Memory B cell (primary cell): Measurements from ENCODE around the gene CETN2.
"Not testable (repeated sequence)": the region's sequence is repeated elsewhere in the genome, so short reads cannot be mapped to it uniquely, and the experiment has no call there.

Experiments
- ATAC-seq: fragments of 150-1000 bp; cut with Tn5 transposase; 2 replicates; pipeline ENCODE4 v1.10.0; 2021; ENCODE audit warnings: low read depth, mild to moderate bottlenecking, moderate library complexity
- DNase-seq, 2 donors: peaks; one replicate each; pipeline ENCODE4 v3.0.0; 2022; ENCODE audit warnings: low spot score in 2 of 2
- H3K27ac Mint-ChIP-seq: one replicate; pipeline ENCODE4 v1.8.0; 2022; ENCODE audit warnings: mild to moderate bottlenecking, moderate library complexity, mixed read lengths
- H3K27me3 Mint-ChIP-seq: one replicate; pipeline ENCODE4 v1.8.0; 2022; ENCODE audit warnings: mixed read lengths
- H3K36me3 Mint-ChIP-seq: one replicate; pipeline ENCODE4 v1.8.0; 2022; ENCODE audit warnings: mild to moderate bottlenecking, mixed read lengths
- H3K4me1 Mint-ChIP-seq: one replicate; pipeline ENCODE4 v1.8.0; 2022; ENCODE audit warnings: mixed read lengths
- H3K4me3 Mint-ChIP-seq: one replicate; pipeline ENCODE4 v1.8.0; 2022; ENCODE audit warnings: mild to moderate bottlenecking, moderate library complexity, mixed read lengths
- H3K9me3 Mint-ChIP-seq: one replicate; pipeline ENCODE4 v1.8.0; 2022; ENCODE audit warnings: mixed read lengths

Gene CETN2

DNA sequence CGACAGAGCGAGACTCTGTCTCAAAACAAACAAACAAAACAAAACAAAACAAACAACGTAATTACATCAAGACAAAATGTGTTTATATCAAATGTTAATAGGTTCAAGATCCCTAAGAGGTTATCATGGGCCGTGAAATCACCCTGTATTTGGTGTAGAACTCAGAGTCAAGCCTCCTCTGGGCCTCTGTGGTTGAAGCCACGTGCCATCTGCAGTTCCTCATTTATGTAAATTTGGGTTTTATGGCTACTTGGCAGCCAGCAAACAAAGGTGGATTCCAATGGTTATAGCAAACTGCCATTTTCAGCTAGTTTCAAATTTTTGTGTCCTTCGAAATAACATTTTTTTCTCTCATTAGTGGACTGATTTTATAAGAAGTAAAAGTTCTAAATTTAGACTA lies 16.7 kb upstream of the CETN2 start:
- ATAC-seq (peak; percentile 55), DNase-seq (no peak)
- no peaks in the 10 kb centered on the region for H3K9me3 Mint-ChIP-seq
- H3K36me3 Mint-ChIP-seq, result peaks cover 24% of the 10 kb centered on the region
- H3K4me1 Mint-ChIP-seq, result peaks cover 3% of the 10 kb centered on the region
- no peak overlapping the region for H3K27ac Mint-ChIP-seq
- H3K27me3 Mint-ChIP-seq, result no peaks in the 10 kb centered on the region
- no peak overlapping the region for H3K4me3 Mint-ChIP-seq

DNA sequence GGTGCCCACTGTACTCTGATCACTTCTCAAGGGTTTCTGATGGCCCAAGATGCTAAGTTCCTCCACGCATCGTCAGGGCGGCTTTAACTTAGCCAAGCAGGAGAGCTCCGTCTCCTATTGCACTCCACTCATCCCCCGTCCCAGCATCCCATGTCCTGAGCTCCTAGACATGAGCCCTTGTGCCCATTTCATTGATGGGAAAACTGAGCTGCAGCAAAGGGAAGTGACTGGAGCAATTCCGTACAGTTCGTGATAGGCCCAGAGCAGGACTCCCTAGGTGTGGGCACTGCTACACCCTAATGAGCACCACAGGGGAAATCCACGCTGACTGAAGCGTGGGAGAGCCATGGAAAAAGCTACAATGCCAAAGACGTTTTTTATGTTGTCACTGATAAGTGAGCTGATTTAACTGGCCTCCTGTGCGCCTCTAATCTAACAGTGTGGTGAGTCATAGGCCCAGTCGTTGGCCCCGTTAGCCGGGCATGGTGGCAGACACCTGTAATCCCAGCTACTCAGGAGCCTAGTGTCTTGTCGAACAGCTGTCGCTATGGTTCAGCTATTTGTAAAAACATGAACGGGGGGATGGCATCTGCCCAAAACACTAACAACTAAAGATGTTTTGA lies 15.2 kb upstream of the CETN2 start:
- DNase-seq, result no peak
- no peak overlapping the region for H3K27ac Mint-ChIP-seq
- peaks cover 3% of the 10 kb centered on the region for H3K4me1 Mint-ChIP-seq
- no peak for ATAC-seq
- no peaks in the 10 kb centered on the region for H3K27me3 Mint-ChIP-seq
- peaks cover 16% of the 10 kb centered on the region for H3K36me3 Mint-ChIP-seq
- no peak overlapping the region for H3K4me3 Mint-ChIP-seq
- H3K9me3 Mint-ChIP-seq, result no peaks in the 10 kb centered on the region

DNA sequence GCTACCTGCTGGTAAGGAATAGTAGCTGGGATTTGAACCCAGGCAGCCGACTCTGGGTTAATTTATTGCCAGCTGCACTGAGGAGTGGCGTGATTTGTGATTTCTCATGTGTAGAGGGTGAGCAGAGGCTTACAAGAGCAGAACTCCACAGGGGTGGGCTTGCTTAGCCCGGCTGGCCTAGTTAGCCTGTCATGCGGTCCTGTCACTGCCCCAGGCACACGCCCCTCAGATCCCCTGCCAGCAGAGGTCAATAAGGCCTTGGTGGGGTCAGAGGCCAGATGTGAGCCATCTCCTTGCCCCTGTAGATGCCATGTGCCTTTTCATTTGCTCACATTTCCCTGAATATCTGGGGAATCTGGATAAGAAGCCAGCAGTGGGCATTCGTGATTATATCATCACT lies 13.7 kb upstream of the CETN2 start:
- Mint-ChIP-seq H3K27ac (no peak overlapping the region), H3K4me3 (no peak overlapping the region), H3K4me1 (peaks cover 3% of the 10 kb centered on the region), H3K36me3 (peaks cover 15% of the 10 kb centered on the region), H3K9me3 (no peaks in the 10 kb centered on the region), H3K27me3 (no peaks in the 10 kb centered on the region)
- ATAC-seq (no peak), DNase-seq (no peak)

DNA sequence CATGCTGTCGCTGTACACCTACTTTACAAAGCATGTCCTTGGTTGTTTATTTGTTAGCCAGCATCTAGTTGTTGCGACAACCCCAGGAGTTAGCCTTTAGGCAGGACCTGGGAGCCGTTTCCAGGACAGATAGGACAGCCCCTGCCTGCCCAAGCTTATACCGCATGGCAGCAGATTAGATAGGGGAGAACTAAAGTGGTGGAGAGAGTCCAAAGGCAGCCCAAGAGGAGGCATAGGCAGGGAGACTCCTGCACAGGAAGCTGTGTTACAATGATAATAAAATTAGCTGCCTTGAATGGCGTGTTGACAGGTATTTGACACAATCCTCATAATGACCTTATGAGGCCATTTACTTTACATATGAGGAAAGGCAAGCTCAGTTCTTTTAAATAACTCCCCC lies 13.3 kb upstream of the CETN2 start:
- H3K4me3 Mint-ChIP-seq, result no peak overlapping the region
- no peaks in the 10 kb centered on the region for H3K27me3 Mint-ChIP-seq
- ATAC-seq, result no peak
- H3K4me1 Mint-ChIP-seq, result peaks cover 5% of the 10 kb centered on the region
- H3K27ac Mint-ChIP-seq, result no peak overlapping the region
- no peak for DNase-seq
- H3K36me3 Mint-ChIP-seq, result peaks cover 14% of the 10 kb centered on the region
- H3K9me3 Mint-ChIP-seq, result no peaks in the 10 kb centered on the region

DNA sequence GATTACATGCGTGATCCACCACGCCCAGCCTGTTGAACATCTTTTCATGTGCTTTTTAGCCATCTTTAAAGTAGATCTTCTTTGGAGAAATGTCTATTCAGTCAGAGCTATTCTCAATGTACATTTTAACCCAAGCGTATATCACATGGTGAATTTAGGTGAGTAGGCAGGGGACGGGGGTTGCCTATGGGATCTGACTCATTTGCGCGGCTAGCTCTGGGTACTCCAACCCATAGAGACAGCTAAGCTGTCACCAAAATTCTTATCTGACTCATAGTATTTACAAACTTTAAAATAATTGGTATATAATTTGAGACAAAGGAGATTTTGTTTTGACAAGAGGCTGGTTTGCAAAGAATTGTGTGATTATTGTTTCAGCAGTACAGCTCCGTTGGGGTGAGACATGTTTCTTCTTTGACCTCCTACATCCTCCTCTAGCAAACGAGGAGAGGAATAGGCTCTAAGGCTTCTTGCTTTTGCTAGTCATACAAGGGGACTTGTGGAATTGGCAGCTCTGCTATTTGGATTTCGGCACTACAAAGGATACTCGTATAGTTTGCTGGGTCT lies 12.3 kb upstream of the CETN2 start:
- Mint-ChIP-seq H3K9me3 (no peaks in the 10 kb centered on the region), H3K27me3 (no peaks in the 10 kb centered on the region), H3K4me3 (no peak overlapping the region), H3K27ac (no peak overlapping the region), H3K36me3 (peaks cover 7% of the 10 kb centered on the region), H3K4me1 (peaks cover 11% of the 10 kb centered on the region)
- DNase-seq (no peak), ATAC-seq (no peak)

DNA sequence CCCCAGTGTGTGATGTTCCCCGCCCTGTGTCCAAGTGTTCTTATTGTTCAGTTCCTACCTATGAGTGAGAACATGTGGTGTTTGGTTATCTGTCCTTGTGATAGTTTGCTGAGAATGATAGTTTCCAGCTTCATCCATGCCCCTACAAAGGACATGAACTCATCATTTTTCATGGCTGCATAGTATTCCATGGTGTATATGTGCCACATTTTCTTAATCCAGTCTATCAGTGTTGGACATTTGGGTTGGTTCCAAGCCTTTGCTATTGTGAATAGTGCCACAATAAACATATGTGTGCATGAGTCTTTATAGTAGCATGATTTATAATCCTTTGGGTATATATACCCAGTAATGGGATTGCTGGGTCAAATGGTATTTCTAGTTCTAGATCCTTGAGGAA lies 4.9 kb upstream of the CETN2 start:
- H3K27ac Mint-ChIP-seq, H3K27me3 Mint-ChIP-seq, H3K9me3 Mint-ChIP-seq, H3K4me3 Mint-ChIP-seq, ATAC-seq, DNase-seq, H3K36me3 Mint-ChIP-seq: not testable (repeated sequence)
- H3K4me1 Mint-ChIP-seq, result peaks cover 24% of the 10 kb centered on the region

DNA sequence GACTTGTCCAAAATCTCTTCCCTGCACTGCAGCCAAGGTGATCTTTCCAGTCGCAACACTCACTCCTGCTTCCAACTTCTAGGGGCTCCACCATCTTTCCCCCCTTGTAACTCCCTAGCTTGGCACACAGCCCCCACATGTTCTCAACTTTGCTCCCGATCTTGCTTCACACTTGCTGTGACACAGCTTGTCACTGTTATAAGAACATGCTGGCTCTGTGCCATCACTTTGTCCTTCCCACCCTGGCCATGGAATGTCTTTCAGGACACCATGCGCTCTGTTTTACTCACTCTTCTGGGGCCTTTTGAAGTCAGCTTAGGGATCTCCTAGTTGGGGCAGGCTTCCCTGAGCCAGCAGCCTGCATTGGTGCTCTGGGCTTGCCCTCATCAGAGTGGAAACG lies 2.8 kb upstream of the CETN2 start:
- Mint-ChIP-seq H3K4me3 (no peak overlapping the region), H3K9me3 (no peaks in the 10 kb centered on the region), H3K36me3 (peaks cover 6% of the 10 kb centered on the region), H3K27me3 (no peaks in the 10 kb centered on the region), H3K4me1 (peaks cover 23% of the 10 kb centered on the region), H3K27ac (peak overlapping the region; percentile 56)
- ATAC-seq (no peak), DNase-seq (no peak)

DNA sequence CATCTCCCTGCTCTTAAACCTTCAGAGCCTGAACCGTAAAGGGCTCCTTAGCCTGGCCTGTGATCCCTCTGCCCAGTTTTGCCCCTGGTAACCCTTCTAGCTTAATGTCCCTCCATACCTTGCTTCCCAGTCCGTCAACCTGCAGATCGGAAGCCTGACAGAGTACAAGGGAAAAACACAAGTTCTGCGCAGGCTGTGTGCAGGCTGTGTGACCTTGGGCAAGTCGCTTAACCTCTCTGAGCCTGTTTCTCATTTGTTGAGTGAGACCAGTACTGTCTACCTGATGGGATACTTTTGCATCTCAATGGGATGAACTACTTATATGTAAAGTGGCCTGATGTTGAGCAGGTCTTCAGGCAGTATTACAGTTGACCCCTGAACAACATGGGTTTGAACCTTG lies 2.0 kb upstream of the CETN2 start:
- Mint-ChIP-seq H3K9me3 (no peaks in the 10 kb centered on the region), H3K36me3 (peaks cover 6% of the 10 kb centered on the region), H3K4me3 (peak overlapping the region; percentile 95), H3K27me3 (no peaks in the 10 kb centered on the region), H3K4me1 (peaks cover 20% of the 10 kb centered on the region), H3K27ac (no peak overlapping the region)
- no peak for ATAC-seq
- DNase-seq, result no peak

DNA sequence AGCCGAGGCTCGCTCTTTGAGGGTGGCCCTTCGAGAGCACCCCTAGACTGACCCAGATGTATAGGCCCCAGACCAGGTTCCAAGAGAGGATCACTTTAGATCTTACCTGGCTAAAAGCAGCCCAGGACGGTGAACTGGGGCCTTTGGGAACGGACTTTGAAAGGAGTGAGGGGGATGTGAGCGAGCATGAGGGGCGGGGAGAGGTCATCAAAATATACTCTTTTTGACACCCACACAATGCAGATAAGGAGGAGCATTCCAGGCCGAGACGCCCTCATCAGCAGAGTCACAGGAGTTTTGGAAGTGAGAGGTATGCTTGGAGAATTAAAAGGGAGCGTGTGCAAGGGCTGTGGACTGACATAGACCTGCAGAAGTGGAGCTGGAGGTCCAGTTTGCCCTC lies 834 bp upstream of the CETN2 start:
- DNase-seq (no peak), ATAC-seq (no peak)
- Mint-ChIP-seq H3K27ac (peak overlapping the region; percentile 96), H3K36me3 (peaks cover 6% of the 10 kb centered on the region), H3K4me1 (peaks cover 20% of the 10 kb centered on the region), H3K4me3 (peak overlapping the region; percentile 95), H3K9me3 (no peaks in the 10 kb centered on the region), H3K27me3 (no peaks in the 10 kb centered on the region)

DNA sequence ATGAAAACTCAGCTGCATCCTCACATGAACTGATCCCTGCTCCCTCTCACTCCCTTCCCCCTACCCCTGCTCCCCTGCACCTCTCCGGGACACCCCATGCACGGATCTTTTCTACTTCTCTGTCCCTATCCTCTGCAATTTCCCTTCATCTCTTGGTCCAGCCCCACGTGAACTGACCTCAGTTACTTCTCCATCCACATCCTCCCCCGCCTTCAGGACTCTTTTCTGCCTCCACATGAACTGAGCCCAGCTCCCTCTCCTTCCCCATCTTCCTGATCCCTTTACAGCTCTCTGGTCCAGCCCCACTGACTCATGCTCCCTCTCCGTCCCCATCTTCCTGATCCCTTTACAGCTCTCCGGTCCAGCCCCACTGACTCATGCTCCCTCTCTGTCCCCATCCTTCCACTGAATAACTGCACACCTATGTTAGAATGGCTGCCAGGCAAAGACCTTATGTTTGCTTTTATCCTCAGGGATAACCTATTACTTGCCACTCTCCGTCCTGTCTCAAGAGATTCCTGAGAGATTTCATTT lies 5.6 kb downstream of the CETN2 start:
- Mint-ChIP-seq H3K27me3 (peaks cover 5% of the 10 kb centered on the region), H3K4me1 (no peaks in the 10 kb centered on the region)

DNA sequence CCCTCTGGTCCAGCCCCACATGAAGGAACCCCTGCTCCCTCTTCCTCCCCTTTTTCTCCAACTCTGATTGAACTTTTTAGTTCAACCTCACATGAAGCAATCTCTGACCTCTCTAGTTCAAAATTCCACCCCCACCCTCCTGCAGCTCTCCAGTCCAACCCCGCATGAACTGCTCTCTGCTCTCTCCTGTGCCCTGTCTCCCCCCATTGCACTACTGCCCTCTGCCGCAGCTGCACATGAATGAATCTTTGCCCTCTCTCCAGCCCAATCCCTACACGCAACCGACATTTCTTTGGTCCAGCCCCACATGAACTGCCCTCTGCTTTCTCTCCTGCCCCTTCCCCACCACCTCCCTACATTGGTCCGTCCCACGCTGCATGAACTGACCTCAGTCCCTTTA lies 6.9 kb downstream of the CETN2 start:
- no peaks in the 10 kb centered on the region for H3K36me3 Mint-ChIP-seq
- peaks cover 5% of the 10 kb centered on the region for H3K27me3 Mint-ChIP-seq
- H3K4me1 Mint-ChIP-seq, result no peaks in the 10 kb centered on the region
- no peaks in the 10 kb centered on the region for H3K9me3 Mint-ChIP-seq
- no peak overlapping the region for H3K27ac Mint-ChIP-seq
- DNase-seq, result no peak
- H3K4me3 Mint-ChIP-seq, result no peak overlapping the region
- no peak for ATAC-seq

More for the DNA sequence above, 5.6 kb downstream of the CETN2 start:
- DNase-seq (no peak), ATAC-seq (no peak)
- H3K27ac Mint-ChIP-seq, result no peak overlapping the region
- H3K4me3 Mint-ChIP-seq, result no peak overlapping the region
- H3K36me3 Mint-ChIP-seq, result no peaks in the 10 kb centered on the region
- no peaks in the 10 kb centered on the region for H3K9me3 Mint-ChIP-seq

DNA sequence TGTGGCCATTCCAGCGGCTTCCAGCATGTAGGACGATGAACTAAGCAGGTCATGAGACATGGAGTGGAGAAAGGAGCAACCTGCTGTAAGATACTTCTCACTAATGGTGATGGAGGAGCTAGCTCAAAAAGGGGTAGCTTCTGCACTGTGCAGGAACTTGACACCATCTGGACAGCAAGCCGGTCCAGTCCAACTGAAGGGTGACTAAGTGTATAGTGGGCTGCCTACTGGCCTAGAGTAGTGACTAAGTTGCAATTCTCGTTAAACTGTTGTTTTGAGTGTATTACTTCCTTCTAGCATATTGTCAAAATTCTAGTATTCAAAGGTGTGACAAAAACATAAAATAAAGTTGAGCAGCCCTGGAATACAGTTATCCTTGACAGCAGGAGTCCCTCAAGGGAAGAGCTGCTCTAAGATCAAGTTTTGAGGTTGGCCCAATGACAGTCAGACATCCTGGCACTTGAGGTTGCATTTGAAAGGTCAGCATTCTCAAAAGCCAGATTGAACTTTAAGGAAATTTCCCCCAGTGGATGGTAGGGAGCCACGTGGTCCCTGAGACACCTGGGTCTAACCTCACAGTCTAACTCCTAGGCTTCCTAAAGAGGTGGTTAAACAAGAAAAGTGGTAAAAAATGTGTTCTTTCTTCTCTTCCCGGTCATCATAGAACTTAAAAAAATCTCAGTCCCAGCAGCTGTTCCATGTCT lies 8.0 kb downstream of the CETN2 start:
- DNase-seq, result no peak
- no peaks in the 10 kb centered on the region for H3K36me3 Mint-ChIP-seq
- no peak for ATAC-seq
- peaks cover 5% of the 10 kb centered on the region for H3K27me3 Mint-ChIP-seq
- H3K4me3 Mint-ChIP-seq, result no peak overlapping the region
- H3K9me3 Mint-ChIP-seq, result no peaks in the 10 kb centered on the region
- no peaks in the 10 kb centered on the region for H3K4me1 Mint-ChIP-seq
- H3K27ac Mint-ChIP-seq, result no peak overlapping the region

DNA sequence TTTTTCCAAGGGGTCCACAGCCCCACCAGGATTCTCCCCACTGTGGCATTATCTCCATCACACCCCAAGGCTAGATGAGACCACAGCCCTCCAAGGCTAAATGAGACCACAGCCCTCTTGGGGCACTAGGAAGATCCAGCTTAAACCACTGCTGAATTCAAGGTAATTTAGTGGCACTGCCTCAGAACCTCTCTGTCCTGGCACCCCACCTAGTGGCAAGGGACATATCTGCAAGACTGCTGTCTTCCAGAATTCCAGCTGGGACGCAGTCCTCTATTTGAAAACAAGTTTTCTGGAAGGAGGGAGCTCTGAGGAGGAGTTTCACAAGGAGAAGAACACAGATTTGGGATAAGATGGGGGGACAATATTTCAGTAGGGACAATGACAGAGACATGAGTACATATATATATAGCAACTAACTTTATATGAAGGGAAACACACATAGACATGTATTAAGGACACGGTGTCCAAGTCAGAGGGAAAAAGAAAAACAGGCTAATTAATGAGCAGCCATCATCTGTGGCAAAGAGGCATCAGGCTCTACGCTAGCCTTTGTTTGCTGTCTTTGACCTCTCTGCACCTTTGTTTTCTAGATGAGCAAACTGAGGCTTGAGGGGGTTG lies 9.3 kb downstream of the CETN2 start:
- Mint-ChIP-seq H3K27ac (no peak overlapping the region), H3K4me3 (no peak overlapping the region), H3K9me3 (no peaks in the 10 kb centered on the region), H3K27me3 (peaks cover 5% of the 10 kb centered on the region), H3K4me1 (peaks cover 2% of the 10 kb centered on the region), H3K36me3 (no peaks in the 10 kb centered on the region)
- DNase-seq (no peak), ATAC-seq (no peak)

DNA sequence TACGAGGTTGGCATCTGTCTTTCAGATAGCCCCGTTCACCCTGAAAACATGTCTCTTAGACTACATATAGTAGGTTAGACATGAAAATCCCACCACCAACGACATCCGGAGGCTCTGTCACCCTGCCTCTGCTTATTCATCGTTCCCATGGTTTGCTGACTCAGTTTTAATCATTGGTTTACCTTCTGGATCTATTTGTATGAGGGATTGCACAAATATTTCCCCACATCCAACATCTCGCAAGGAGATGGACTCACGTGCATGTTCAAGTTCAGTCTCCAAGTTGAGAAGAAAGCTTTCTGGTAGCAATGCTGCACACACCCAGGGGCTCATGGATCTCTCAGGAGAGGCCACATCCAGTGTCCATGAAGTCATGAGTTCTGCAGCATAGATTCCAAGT lies 10.8 kb downstream of the CETN2 start:
- Mint-ChIP-seq H3K9me3 (no peaks in the 10 kb centered on the region), H3K4me1 (peaks cover 2% of the 10 kb centered on the region), H3K4me3 (no peak overlapping the region)

More for the DNA sequence above, 10.8 kb downstream of the CETN2 start:
- no peak overlapping the region for H3K27ac Mint-ChIP-seq
- H3K36me3 Mint-ChIP-seq, result no peaks in the 10 kb centered on the region
- DNase-seq, result no peak
- peaks cover 5% of the 10 kb centered on the region for H3K27me3 Mint-ChIP-seq
- ATAC-seq, result no peak
